ENCODE data around the gene TFE3. TPM values are rescaled to one million over a fixed set of nuclear protein-coding genes. Genes with fewer than 3 reads are reported as not detected.
"Not testable (repeated sequence)": the region's sequence is repeated elsewhere in the genome, so short reads cannot be mapped to it uniquely, and the experiment has no call there.

TFE3 gene
- total RNA-seq, 1 experiment from 2014 or later = 59.8 TPM

DNA sequence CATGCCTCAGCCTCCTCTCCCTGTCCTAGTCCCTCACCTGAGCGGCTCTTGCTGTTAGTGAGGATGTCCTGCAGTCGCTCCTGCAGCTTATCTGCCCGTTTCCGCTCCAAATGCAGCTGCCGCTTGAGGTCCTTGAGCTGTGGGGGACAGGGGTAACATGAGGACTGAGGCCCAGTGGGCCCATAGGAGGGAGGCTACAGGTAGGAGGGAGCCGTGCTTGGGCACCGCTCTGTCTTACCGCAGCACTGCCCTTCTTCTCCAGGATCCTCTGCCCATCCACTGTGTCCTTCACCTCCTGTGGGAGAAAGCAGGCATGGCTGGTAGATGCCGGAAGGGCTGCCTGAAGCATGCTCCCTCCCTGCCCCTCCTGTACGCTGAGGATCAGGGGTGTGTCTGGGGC is 62.0 kb downstream of the TFE3 start:
- no peak overlapping the region for H3K27ac Mint-ChIP-seq
- Histone ChIP-seq H3K9me3 (ENCODE audit: control insufficient read depth, low read depth, low read length) (no peaks in the 10 kb centered on the region), H3K27ac (ENCODE audit: insufficient read length, low read depth, low read length) (no peak overlapping the region), H4K91ac (ENCODE audit: insufficient read length, low read depth, low read length) (no peak overlapping the region), H3K4ac (ENCODE audit: low read depth, low read length) (no peak overlapping the region), H2BK20ac (ENCODE audit: low read depth, low read length, poor library complexity, severe bottlenecking) (no peak overlapping the region), H3K56ac (ENCODE audit: insufficient read length, low read depth, low read length) (no peak overlapping the region), H3T11ph (ENCODE audit: low read length) (no peak overlapping the region), H2AK5ac (ENCODE audit: insufficient read length, low read length) (no peak overlapping the region), H3K27me3 (ENCODE audit: insufficient read depth, low read length) (no peaks in the 10 kb centered on the region), H2BK5ac (ENCODE audit: insufficient read length, low read length) (no peak overlapping the region), H3K23ac (ENCODE audit: insufficient read length, low read depth, low read length) (no peak overlapping the region), H4K5ac (ENCODE audit: insufficient read length, low read depth, low read length) (no peak overlapping the region), H3K79me1 (ENCODE audit: insufficient read depth, low read depth, low read length, poor library complexity, severe bottlenecking) (no peaks in the 10 kb centered on the region), H3K9ac (ENCODE audit: extremely low read depth, insufficient read length, low read length) (no peak overlapping the region), H2BK12ac (ENCODE audit: insufficient read length, low read depth, low read length) (no peak overlapping the region), H2AFZ (ENCODE audit: low read length) (no peak overlapping the region), H4K8ac (replicated peaks; ENCODE audit: insufficient read length, low read depth, low read length) (no peak overlapping the region), H2BK15ac (ENCODE audit: low read depth, low read length) (no peak overlapping the region), H3K79me2 (ENCODE audit: insufficient read depth, low read length) (no peaks in the 10 kb centered on the region), H3K4me2 (ENCODE audit: insufficient read depth, insufficient read length, low read length) (no peak overlapping the region), H3K23me2 (ENCODE audit: insufficient read length, low read depth, low read length, poor library complexity, severe bottlenecking) (no peaks in the 10 kb centered on the region), H2BK120ac (ENCODE audit: low read depth, low read length, poor library complexity, severe bottlenecking) (no peak overlapping the region), H3K14ac (ENCODE audit: insufficient read depth, low read length) (no peak overlapping the region), H3K4me1 (ENCODE audit: insufficient read depth, low read length) (no peaks in the 10 kb centered on the region), H3K18ac (ENCODE audit: insufficient read length, low read depth, low read length) (no peak overlapping the region), H4K20me1 (ENCODE audit: control insufficient read depth, insufficient read depth, insufficient read length) (no peaks in the 10 kb centered on the region)
- no peaks in the 10 kb centered on the region for H3K4me1 Mint-ChIP-seq
- TF ChIP-seq, protein P1, sequence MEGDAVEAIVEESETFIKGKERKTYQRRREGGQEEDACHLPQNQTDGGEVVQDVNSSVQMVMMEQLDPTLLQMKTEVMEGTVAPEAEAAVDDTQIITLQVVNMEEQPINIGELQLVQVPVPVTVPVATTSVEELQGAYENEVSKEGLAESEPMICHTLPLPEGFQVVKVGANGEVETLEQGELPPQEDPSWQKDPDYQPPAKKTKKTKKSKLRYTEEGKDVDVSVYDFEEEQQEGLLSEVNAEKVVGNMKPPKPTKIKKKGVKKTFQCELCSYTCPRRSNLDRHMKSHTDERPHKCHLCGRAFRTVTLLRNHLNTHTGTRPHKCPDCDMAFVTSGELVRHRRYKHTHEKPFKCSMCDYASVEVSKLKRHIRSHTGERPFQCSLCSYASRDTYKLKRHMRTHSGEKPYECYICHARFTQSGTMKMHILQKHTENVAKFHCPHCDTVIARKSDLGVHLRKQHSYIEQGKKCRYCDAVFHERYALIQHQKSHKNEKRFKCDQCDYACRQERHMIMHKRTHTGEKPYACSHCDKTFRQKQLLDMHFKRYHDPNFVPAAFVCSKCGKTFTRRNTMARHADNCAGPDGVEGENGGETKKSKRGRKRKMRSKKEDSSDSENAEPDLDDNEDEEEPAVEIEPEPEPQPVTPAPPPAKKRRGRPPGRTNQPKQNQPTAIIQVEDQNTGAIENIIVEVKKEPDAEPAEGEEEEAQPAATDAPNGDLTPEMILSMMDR (conservative IDR thresholded peaks at IDR 0.05) = no peak
- peaks cover 68 to 78% of the 10 kb centered on the region in 2 experiments for H3K9me3 Mint-ChIP-seq
- H3K4me3 Mint-ChIP-seq = no peak overlapping the region; a peak in 1 of 5 replicates
- no peaks in the 10 kb centered on the region; the same call in 1 of the 2 replicates for H3K27me3 Mint-ChIP-seq (ENCODE audit: low read depth)
- DNase-seq = no peak
- WGBS (ENCODE audit: extremely low coverage, insufficient read length, low lambda C conversion rate) = no CpG with 5 or more reads among the region's 10 CpGs
- peaks cover 48 to 83% (median 73%) of the 10 kb centered on the region in 3 experiments for H3K36me3 Mint-ChIP-seq (ENCODE audit: insufficient read depth in 1 of 3, low read depth in 3 of 3)

DNA sequence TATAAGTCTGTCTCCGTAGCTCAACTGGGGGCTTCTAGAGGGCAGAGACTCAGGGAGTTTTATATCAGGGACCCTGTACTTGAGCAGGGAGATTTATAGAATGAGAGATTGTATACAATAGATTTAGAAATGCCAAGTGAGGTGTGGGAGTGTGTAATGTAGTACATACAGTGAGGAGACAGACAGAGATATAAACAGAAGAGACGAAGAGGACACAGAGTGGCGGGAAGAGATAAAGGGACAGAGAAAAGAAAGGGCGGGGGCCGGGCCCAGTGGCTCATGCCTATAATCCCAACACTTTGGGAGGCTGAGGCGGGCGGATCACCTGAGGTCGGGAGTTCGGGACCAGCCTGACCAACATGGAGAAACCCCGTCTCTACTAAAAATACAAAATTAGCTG is 62.8 kb downstream of the TFE3 start:
- H3K9ac ChIP-seq (ENCODE audit: extremely low read depth, insufficient read length, low read length); H4K20me1 ChIP-seq (ENCODE audit: control insufficient read depth, insufficient read depth, insufficient read length); H3K14ac ChIP-seq (ENCODE audit: insufficient read depth, low read length); H3K18ac ChIP-seq (ENCODE audit: insufficient read length, low read depth, low read length); H3K9me3 ChIP-seq (ENCODE audit: control insufficient read depth, low read depth, low read length); H3T11ph ChIP-seq (ENCODE audit: low read length); H3K4me1 ChIP-seq (ENCODE audit: insufficient read depth, low read length); H3K27me3 Mint-ChIP-seq (ENCODE audit: low read depth); H3K23ac ChIP-seq (ENCODE audit: insufficient read length, low read depth, low read length); H3K4ac ChIP-seq (ENCODE audit: low read depth, low read length); H3K27me3 ChIP-seq (ENCODE audit: insufficient read depth, low read length); H4K8ac ChIP-seq (replicated peaks; ENCODE audit: insufficient read length, low read depth, low read length); H3K79me2 ChIP-seq (ENCODE audit: insufficient read depth, low read length); H3K79me1 ChIP-seq (ENCODE audit: insufficient read depth, low read depth, low read length, poor library complexity, severe bottlenecking); H2BK15ac ChIP-seq (ENCODE audit: low read depth, low read length); H3K23me2 ChIP-seq (ENCODE audit: insufficient read length, low read depth, low read length, poor library complexity, severe bottlenecking); H4K5ac ChIP-seq (ENCODE audit: insufficient read length, low read depth, low read length); H3K56ac ChIP-seq (ENCODE audit: insufficient read length, low read depth, low read length); DNase-seq; H4K91ac ChIP-seq (ENCODE audit: insufficient read length, low read depth, low read length); H2BK20ac ChIP-seq (ENCODE audit: low read depth, low read length, poor library complexity, severe bottlenecking); H3K27ac ChIP-seq (ENCODE audit: insufficient read length, low read depth, low read length); H2BK5ac ChIP-seq (ENCODE audit: insufficient read length, low read length); H3K4me3 Mint-ChIP-seq; H3K4me2 ChIP-seq (ENCODE audit: insufficient read depth, insufficient read length, low read length); H3K4me1 Mint-ChIP-seq; H2AK5ac ChIP-seq (ENCODE audit: insufficient read length, low read length); H2AFZ ChIP-seq (ENCODE audit: low read length); H3K27ac Mint-ChIP-seq; H2BK12ac ChIP-seq (ENCODE audit: insufficient read length, low read depth, low read length); H2BK120ac ChIP-seq (ENCODE audit: low read depth, low read length, poor library complexity, severe bottlenecking): not testable (repeated sequence)
- peaks cover 69 to 82% of the 10 kb centered on the region in 2 experiments for H3K9me3 Mint-ChIP-seq
- no CpG with 5 or more reads among the region's 10 CpGs for WGBS (ENCODE audit: extremely low coverage, insufficient read length, low lambda C conversion rate)
- H3K36me3 Mint-ChIP-seq (ENCODE audit: insufficient read depth in 1 of 3, low read depth in 3 of 3) = peaks cover 47 to 85% (median 76%) of the 10 kb centered on the region in 3 experiments

All from H9 (cell line).